SU-DHL-6 (cell line): ENCODE results near the gene PPP1R13B.

Experiments used
- H2AFZ ChIP-seq: fragments of 200-600 bp; sonication (generic); 2 replicates; pipeline ENCODE4 v1.6.1; 2014; ENCODE audit warnings: low read depth, mild to moderate bottlenecking, moderate library complexity, mixed read lengths, antibody characterized with exemption, low read length; ENCODE audit not compliant: severe bottlenecking
- H3F3A ChIP-seq: fragments of 200-600 bp; shearing (Covaris generic); 2 replicates; pipeline ENCODE4 v1.6.0; 2016; ENCODE audit warnings: antibody characterized with exemption, mild to moderate bottlenecking; ENCODE audit not compliant: insufficient read depth
- H3K27ac ChIP-seq: fragments of 200-600 bp; sonication (generic); 2 replicates; pipeline ENCODE4 v1.5.1; 2016; ENCODE audit warnings: low read depth, mild to moderate bottlenecking, low read length, moderate library complexity, mixed read lengths
- H3K27me3 ChIP-seq: fragments of 200-600 bp; sonication (generic), shearing (Covaris generic); 2 replicates; pipeline ENCODE4 v1.6.0; 2014; ENCODE audit warnings: mild to moderate bottlenecking, low read length
- H3K36me3 ChIP-seq: fragments of 200-600 bp; sonication (generic); 2 replicates; pipeline ENCODE4 v1.6.1; 2014; ENCODE audit warnings: mild to moderate bottlenecking, low read length, mixed read lengths
- H3K4me2 ChIP-seq: fragments of 300-600, 200-600 bp; shearing (Covaris generic), sonication (generic); 2 replicates; pipeline ENCODE4 v1.6.0; 2014; ENCODE audit warnings: low read length, low read depth, mild to moderate bottlenecking; ENCODE audit not compliant: poor library complexity, severe bottlenecking
- H3K4me3 ChIP-seq: fragments of 200-600 bp; sonication (generic); 2 replicates; pipeline ENCODE4 v1.5.1; 2014; ENCODE audit warnings: antibody characterized with exemption, low read length, mild to moderate bottlenecking, mixed read lengths; ENCODE audit not compliant: insufficient read depth, poor library complexity, severe bottlenecking
- H3K79me2 ChIP-seq: fragments of 200-600 bp; sonication (generic); 2 replicates; pipeline ENCODE4 v1.6.1; 2014; ENCODE audit warnings: mild to moderate bottlenecking, low read length, moderate library complexity; ENCODE audit not compliant: insufficient read depth
- H3K9ac ChIP-seq: fragments of 200-600 bp; sonication (generic); 2 replicates; pipeline ENCODE4 v1.7.0; 2014; ENCODE audit warnings: mild to moderate bottlenecking, low read length
- H3K9me2 ChIP-seq: fragments of 200-600 bp; sonication (generic); replicated peaks from 2 replicates; pipeline ENCODE4 v1.6.1; 2014; ENCODE audit warnings: low read length; ENCODE audit not compliant: insufficient read depth
- H3K9me3 ChIP-seq: fragments of 200-600 bp; sonication (generic); 2 replicates; pipeline ENCODE4 v1.6.1; 2014; ENCODE audit warnings: low read length, mixed read lengths; ENCODE audit not compliant: insufficient read depth
- H4K20me1 ChIP-seq: fragments of 200-600 bp; sonication (generic); 2 replicates; pipeline ENCODE4 v1.6.1; 2014; ENCODE audit warnings: low read depth, mild to moderate bottlenecking, antibody characterized with exemption, low read length, moderate library complexity, mixed read lengths
- CTCF ChIP-seq: fragments of 200-600 bp; sonication (generic); IDR thresholded peaks from one replicate; pipeline ENCODE4 v1.5.1; 2017; ENCODE audit warnings: antibody characterized with exemption, mild to moderate bottlenecking, low read length, moderate library complexity; ENCODE audit not compliant: insufficient read depth, poor library complexity, severe bottlenecking
- EZH2phosphoT487 ChIP-seq: fragments of 200-600 bp; sonication (generic), shearing (Covaris generic); conservative IDR thresholded peaks from 2 replicates; pipeline ENCODE4 v1.6.1; 2018; ENCODE audit warnings: mild to moderate bottlenecking, antibody characterized with exemption, low read length, moderate library complexity, mixed read lengths

The PPP1R13B gene

GRCh38 chr14:103867523-103867953 is 20.2 kb upstream of the PPP1R13B start:
- Histone ChIP-seq H4K20me1 (no peaks in the 10 kb centered on the region), H3K36me3 (no peaks in the 10 kb centered on the region), H2AFZ (no peak overlapping the region), H3K9ac (no peak overlapping the region), H3F3A (no peaks in the 10 kb centered on the region), H3K4me3 (no peak overlapping the region), H3K9me2 (no peaks in the 10 kb centered on the region), H3K79me2 (no peaks in the 10 kb centered on the region), H3K4me2 (no peak overlapping the region), H3K27ac (no peak overlapping the region), H3K9me3 (no peaks in the 10 kb centered on the region), H3K27me3 (no peaks in the 10 kb centered on the region)
- TF ChIP-seq CTCF (no peak), EZH2phosphoT487 (no peak)

- H3K27me3 ChIP-seq: no peaks in the 10 kb centered on the region
- no peak overlapping the region for H3K4me2 ChIP-seq
- no peaks in the 10 kb centered on the region for H4K20me1 ChIP-seq
- H3K4me3 ChIP-seq: no peak overlapping the region
- H3K27ac ChIP-seq: no peak overlapping the region
- no peaks in the 10 kb centered on the region for H3K36me3 ChIP-seq
- H2AFZ ChIP-seq: no peak overlapping the region
- no peaks in the 10 kb centered on the region for H3K79me2 ChIP-seq
- H3F3A ChIP-seq: no peaks in the 10 kb centered on the region
- no peak for TF ChIP-seq EZH2phosphoT487
- no peak for TF ChIP-seq CTCF
- no peaks in the 10 kb centered on the region for H3K9me3 ChIP-seq
- no peak overlapping the region for H3K9ac ChIP-seq
- H3K9me2 ChIP-seq: no peaks in the 10 kb centered on the region
These were observed 19.6 kb upstream of the PPP1R13B start for GRCh38 chr14:103867020-103867419.

GRCh38 chr14:103863245-103863644 is 15.9 kb upstream of the PPP1R13B start:
- Histone ChIP-seq H4K20me1 (no peaks in the 10 kb centered on the region), H3K9me2 (no peaks in the 10 kb centered on the region), H3K79me2 (no peaks in the 10 kb centered on the region), H3F3A (no peaks in the 10 kb centered on the region), H3K9ac (no peak overlapping the region), H3K27me3 (no peaks in the 10 kb centered on the region), H3K4me3 (no peak overlapping the region), H3K36me3 (no peaks in the 10 kb centered on the region), H2AFZ (no peak overlapping the region), H3K27ac (no peak overlapping the region), H3K4me2 (no peak overlapping the region), H3K9me3 (no peaks in the 10 kb centered on the region)
- TF ChIP-seq EZH2phosphoT487: no peak
- no peak for TF ChIP-seq CTCF

GRCh38 chr14:103862393-103862782 is 15.0 kb upstream of the PPP1R13B start:
- Histone ChIP-seq H2AFZ (no peak overlapping the region), H4K20me1 (no peaks in the 10 kb centered on the region), H3K36me3 (no peaks in the 10 kb centered on the region), H3K4me2 (no peak overlapping the region), H3K9ac (no peak overlapping the region), H3K4me3 (no peak overlapping the region), H3K9me3 (no peaks in the 10 kb centered on the region), H3K27ac (no peak overlapping the region), H3F3A (no peaks in the 10 kb centered on the region), H3K79me2 (no peaks in the 10 kb centered on the region), H3K27me3 (no peaks in the 10 kb centered on the region), H3K9me2 (no peaks in the 10 kb centered on the region)
- no peak for TF ChIP-seq EZH2phosphoT487
- TF ChIP-seq CTCF: no peak
